Progenitor cell of endocrine pancreas (in vitro differentiated cells): ENCODE data around the gene CPED1. TPM values are rescaled to one million over a fixed set of nuclear protein-coding genes. Genes with fewer than 3 reads are reported as not detected.

ENCODE experiments used
- DNase-seq: peaks from one replicate; pipeline ENCODE4 v3.0.0; 2021; ENCODE audit warnings: low spot score; ENCODE audit not compliant: unreplicated experiment
- H3K27ac Mint-ChIP-seq: 2 replicates; pipeline ENCODE4 v1.8.0; 2021; ENCODE audit warnings: mild to moderate bottlenecking, moderate library complexity, mixed read lengths
- H3K27me3 Mint-ChIP-seq: 2 replicates; pipeline ENCODE4 v1.8.0; 2021; ENCODE audit warnings: mixed read lengths
- H3K36me3 Mint-ChIP-seq: 2 replicates; pipeline ENCODE4 v1.8.0; 2022; ENCODE audit warnings: mixed read lengths; ENCODE audit not compliant: insufficient read depth
- H3K4me1 Mint-ChIP-seq: 2 replicates; pipeline ENCODE4 v1.8.0; 2021; ENCODE audit warnings: low read depth, mixed read lengths
- H3K4me3 Mint-ChIP-seq: 2 replicates; pipeline ENCODE4 v1.8.0; 2021; ENCODE audit warnings: low read depth, mild to moderate bottlenecking, moderate library complexity, mixed read lengths
- H3K9me3 Mint-ChIP-seq: 2 replicates; pipeline ENCODE4 v1.8.0; 2021; ENCODE audit warnings: low read depth, mixed read lengths
- CTCF ChIP-seq: fragments of 200-600 bp; sonication (generic); IDR thresholded peaks from one replicate; pipeline ENCODE4 v1.5.0; 2021; ENCODE audit warnings: antibody characterized with exemption, mild to moderate bottlenecking; ENCODE audit not compliant: unreplicated experiment
- total RNA-seq: library from RNA; stranded (reverse); gene quantifications from 2 replicates; pipeline ENCODE4 v1.2.1, GENCODE V29; 2021

The CPED1 gene
- total RNA-seq, 1 donor from 2014 or later, result 1.1 TPM

- no peak for DNase-seq
- Mint-ChIP-seq H3K27me3 (no peaks in the 10 kb centered on the region), H3K27ac (no peak overlapping the region), H3K4me3 (no peak overlapping the region), H3K36me3 (no peaks in the 10 kb centered on the region), H3K4me1 (no peaks in the 10 kb centered on the region), H3K9me3 (no peaks in the 10 kb centered on the region)
- no peak for TF ChIP-seq CTCF
These were observed 279.1 kb downstream of the CPED1 start for GRCh38 chr7:121267612-121268011.

- H3K9me3 Mint-ChIP-seq, result no peaks in the 10 kb centered on the region
- H3K36me3 Mint-ChIP-seq, result no peaks in the 10 kb centered on the region
- no peak for DNase-seq
- no peak overlapping the region for H3K27ac Mint-ChIP-seq
- no peaks in the 10 kb centered on the region for H3K4me1 Mint-ChIP-seq
- no peak overlapping the region for H3K4me3 Mint-ChIP-seq
- TF ChIP-seq CTCF, result no peak
- H3K27me3 Mint-ChIP-seq, result no peaks in the 10 kb centered on the region
These were observed 281.3 kb downstream of the CPED1 start for GRCh38 chr7:121269798-121270197.

GRCh38 chr7:121271098-121271497 lies 282.6 kb downstream of the CPED1 start:
- H3K36me3 Mint-ChIP-seq, result no peaks in the 10 kb centered on the region
- no peak overlapping the region for H3K4me3 Mint-ChIP-seq
- no peak for TF ChIP-seq CTCF
- no peak for DNase-seq
- H3K27me3 Mint-ChIP-seq, result no peaks in the 10 kb centered on the region
- no peaks in the 10 kb centered on the region for H3K4me1 Mint-ChIP-seq
- no peaks in the 10 kb centered on the region for H3K9me3 Mint-ChIP-seq
- H3K27ac Mint-ChIP-seq, result no peak overlapping the region

GRCh38 chr7:121271916-121272315 lies 283.4 kb downstream of the CPED1 start:
- H3K9me3 Mint-ChIP-seq, result peaks cover 2% of the 10 kb centered on the region

GRCh38 chr7:121272676-121273075 lies 284.2 kb downstream of the CPED1 start:
- H3K4me3 Mint-ChIP-seq, result no peak overlapping the region
- no peak for TF ChIP-seq CTCF

More at GRCh38 chr7:121271916-121272315, 283.4 kb downstream of the CPED1 start:
- no peaks in the 10 kb centered on the region for H3K27me3 Mint-ChIP-seq
- H3K27ac Mint-ChIP-seq, result no peak overlapping the region
- no peak for DNase-seq
- H3K36me3 Mint-ChIP-seq, result no peaks in the 10 kb centered on the region
- no peak overlapping the region for H3K4me3 Mint-ChIP-seq
- no peaks in the 10 kb centered on the region for H3K4me1 Mint-ChIP-seq
- no peak for TF ChIP-seq CTCF

More at GRCh38 chr7:121272676-121273075, 284.2 kb downstream of the CPED1 start:
- Mint-ChIP-seq H3K9me3 (peaks cover 4% of the 10 kb centered on the region), H3K27ac (no peak overlapping the region), H3K27me3 (no peaks in the 10 kb centered on the region), H3K36me3 (no peaks in the 10 kb centered on the region), H3K4me1 (no peaks in the 10 kb centered on the region)
- no peak for DNase-seq
